Mesothelial cell of epicardium (in vitro differentiated cells): ENCODE data around the gene KIAA1328. TPM values are rescaled to one million over a fixed set of nuclear protein-coding genes. Genes with fewer than 3 reads are reported as not detected.
"Not testable (repeated sequence)": the region's sequence is repeated elsewhere in the genome, so short reads cannot be mapped to it uniquely, and the experiment has no call there.

Experiments used
- DNase-seq, 2 experiments: peaks; one replicate each; pipeline ENCODE4 v3.0.0; 2021; ENCODE audit warnings: low spot score in 2 of 2; ENCODE audit not compliant: unreplicated experiment in 2 of 2
- H3K27ac Mint-ChIP-seq: 2 replicates; pipeline ENCODE4 v1.8.0; 2021; ENCODE audit warnings: mixed read lengths
- H3K27me3 Mint-ChIP-seq: 2 replicates; pipeline ENCODE4 v1.8.0; 2021; ENCODE audit warnings: low read depth, mixed read lengths
- H3K36me3 Mint-ChIP-seq: 2 replicates; pipeline ENCODE4 v1.8.0; 2021; ENCODE audit warnings: mixed read lengths
- H3K4me1 Mint-ChIP-seq: 2 replicates; pipeline ENCODE4 v1.8.0; 2021; ENCODE audit warnings: mixed read lengths
- H3K4me3 Mint-ChIP-seq: 2 replicates; pipeline ENCODE4 v1.8.0; 2021; ENCODE audit warnings: mild to moderate bottlenecking, moderate library complexity, mixed read lengths
- H3K9me3 Mint-ChIP-seq: 2 replicates; pipeline ENCODE4 v1.8.0; 2021; ENCODE audit warnings: mixed read lengths
- total RNA-seq: library from RNA; stranded (reverse); gene quantifications from 3 replicates; pipeline ENCODE4 v1.2.1, GENCODE V29; 2021
- TF ChIP-seq, protein P1 (sequence below): fragments of 200-600 bp; sonication (generic); IDR thresholded peaks from one replicate; pipeline ENCODE4 v1.5.0; 2021; ENCODE audit warnings: antibody characterized with exemption; ENCODE audit not compliant: unreplicated experiment

Gene KIAA1328
- total RNA-seq, 1 donor from 2014 or later = 20.8 TPM

- no peaks in the 10 kb centered on the region for H3K4me1 Mint-ChIP-seq
- no peaks in the 10 kb centered on the region for H3K27me3 Mint-ChIP-seq
- TF ChIP-seq, protein P1, sequence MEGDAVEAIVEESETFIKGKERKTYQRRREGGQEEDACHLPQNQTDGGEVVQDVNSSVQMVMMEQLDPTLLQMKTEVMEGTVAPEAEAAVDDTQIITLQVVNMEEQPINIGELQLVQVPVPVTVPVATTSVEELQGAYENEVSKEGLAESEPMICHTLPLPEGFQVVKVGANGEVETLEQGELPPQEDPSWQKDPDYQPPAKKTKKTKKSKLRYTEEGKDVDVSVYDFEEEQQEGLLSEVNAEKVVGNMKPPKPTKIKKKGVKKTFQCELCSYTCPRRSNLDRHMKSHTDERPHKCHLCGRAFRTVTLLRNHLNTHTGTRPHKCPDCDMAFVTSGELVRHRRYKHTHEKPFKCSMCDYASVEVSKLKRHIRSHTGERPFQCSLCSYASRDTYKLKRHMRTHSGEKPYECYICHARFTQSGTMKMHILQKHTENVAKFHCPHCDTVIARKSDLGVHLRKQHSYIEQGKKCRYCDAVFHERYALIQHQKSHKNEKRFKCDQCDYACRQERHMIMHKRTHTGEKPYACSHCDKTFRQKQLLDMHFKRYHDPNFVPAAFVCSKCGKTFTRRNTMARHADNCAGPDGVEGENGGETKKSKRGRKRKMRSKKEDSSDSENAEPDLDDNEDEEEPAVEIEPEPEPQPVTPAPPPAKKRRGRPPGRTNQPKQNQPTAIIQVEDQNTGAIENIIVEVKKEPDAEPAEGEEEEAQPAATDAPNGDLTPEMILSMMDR = no peak
- peaks cover 19% of the 10 kb centered on the region for H3K9me3 Mint-ChIP-seq
- H3K4me3 Mint-ChIP-seq = no peak overlapping the region
- no peak overlapping the region for H3K27ac Mint-ChIP-seq
- no peak for DNase-seq
- H3K36me3 Mint-ChIP-seq = peaks cover 14% of the 10 kb centered on the region
Measured at GRCh38 chr18:36903215-36903928, 74.4 kb downstream of the KIAA1328 start.

- H3K4me3 Mint-ChIP-seq = no peak overlapping the region
- H3K27me3 Mint-ChIP-seq = no peaks in the 10 kb centered on the region
- H3K9me3 Mint-ChIP-seq = peaks cover 18% of the 10 kb centered on the region
- DNase-seq = no peak
- TF ChIP-seq, protein P1 = no peak
- H3K27ac Mint-ChIP-seq = no peak overlapping the region
- H3K4me1 Mint-ChIP-seq = no peaks in the 10 kb centered on the region
- peaks cover 14% of the 10 kb centered on the region for H3K36me3 Mint-ChIP-seq
Measured at GRCh38 chr18:36905571-36905970, 76.6 kb downstream of the KIAA1328 start.

DNA sequence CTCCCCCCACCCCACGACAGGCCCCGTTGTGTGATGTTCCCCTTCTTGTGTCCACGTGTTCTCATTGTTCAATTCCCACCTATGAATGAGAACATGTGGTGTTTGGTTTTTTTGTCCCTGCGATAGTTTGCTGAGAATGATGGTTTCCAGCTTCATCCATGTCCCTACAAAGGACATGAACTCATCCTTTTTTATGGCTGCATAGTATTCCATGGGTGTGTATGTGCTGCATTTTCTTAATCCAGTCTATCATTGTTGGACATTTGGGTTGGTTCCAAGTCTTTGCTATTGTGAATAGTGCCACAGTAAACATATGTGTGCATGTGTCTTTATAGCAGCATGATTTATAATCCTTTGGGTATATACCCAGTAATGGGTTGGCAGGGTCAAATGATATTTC, 80.4 kb downstream of the KIAA1328 start:
- not testable (repeated sequence) for H3K27me3 Mint-ChIP-seq, DNase-seq, H3K4me3 Mint-ChIP-seq, H3K27ac Mint-ChIP-seq, H3K4me1 Mint-ChIP-seq
- H3K36me3 Mint-ChIP-seq = peaks cover 14% of the 10 kb centered on the region
- H3K9me3 Mint-ChIP-seq = peaks cover 18% of the 10 kb centered on the region

DNA sequence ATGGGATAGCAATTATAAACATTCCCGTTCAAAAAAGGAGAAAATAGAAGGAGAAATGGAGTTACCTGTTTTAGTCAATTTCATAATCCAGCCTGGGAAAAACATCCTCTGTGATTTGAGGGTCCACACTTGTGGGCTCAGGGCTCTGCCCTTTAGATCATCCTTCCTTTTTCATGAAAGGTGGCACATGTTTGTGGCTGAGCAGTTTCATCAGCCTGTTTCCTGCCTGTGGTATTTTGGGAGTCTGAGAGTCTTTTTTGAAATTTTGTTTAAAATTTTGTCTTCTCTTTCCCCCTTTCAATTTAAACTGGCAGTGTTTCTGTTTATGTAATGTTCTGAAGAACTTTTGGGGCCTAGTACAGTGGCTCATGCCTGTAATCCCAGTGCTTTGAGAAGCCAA, 84.0 kb downstream of the KIAA1328 start:
- TF ChIP-seq, protein P1 = no peak
- Mint-ChIP-seq H3K27ac (no peak overlapping the region), H3K36me3 (peaks cover 2% of the 10 kb centered on the region), H3K9me3 (peaks cover 4% of the 10 kb centered on the region), H3K4me3 (no peak overlapping the region), H3K4me1 (no peaks in the 10 kb centered on the region), H3K27me3 (no peaks in the 10 kb centered on the region)
- DNase-seq = no peak

GRCh38 chr18:36917907-36918306, 89.0 kb downstream of the KIAA1328 start:
- Mint-ChIP-seq H3K36me3 (peaks cover 13% of the 10 kb centered on the region), H3K27me3 (no peaks in the 10 kb centered on the region), H3K9me3 (peaks cover 20% of the 10 kb centered on the region), H3K4me3 (no peak overlapping the region), H3K4me1 (no peaks in the 10 kb centered on the region), H3K27ac (no peak overlapping the region)
- TF ChIP-seq, protein P1 = no peak
- no peak for DNase-seq

- H3K27me3 Mint-ChIP-seq = no peaks in the 10 kb centered on the region
- DNase-seq = no peak
Measured at GRCh38 chr18:36929601-36930000, 100.7 kb downstream of the KIAA1328 start.

More at GRCh38 chr18:36929601-36930000, 100.7 kb downstream of the KIAA1328 start:
- no peak overlapping the region for H3K27ac Mint-ChIP-seq
- peaks cover 1% of the 10 kb centered on the region for H3K36me3 Mint-ChIP-seq
- TF ChIP-seq, protein P1 = no peak
- H3K4me1 Mint-ChIP-seq = no peaks in the 10 kb centered on the region
- peaks cover 3% of the 10 kb centered on the region for H3K9me3 Mint-ChIP-seq
- no peak overlapping the region for H3K4me3 Mint-ChIP-seq
